ENCODE data around the gene FAM184A. TPM values are rescaled to one million over a fixed set of nuclear protein-coding genes. Genes with fewer than 3 reads are reported as not detected.
"Not testable (repeated sequence)": the region's sequence is repeated elsewhere in the genome, so short reads cannot be mapped to it uniquely, and the experiment has no call there.

The FAM184A gene
- total RNA-seq, 1 donor from 2014 or later: 15.4 TPM

- intact Hi-C loops (cut with DNase I): loop anchor here (10.0 kb wide), 1 partner anchor 130 kb away; no protein-coding TSS in a partner anchor
- ATAC-seq: no peak
- no peaks in the 10 kb centered on the region for H3K36me3 ChIP-seq
Measured at GRCh38 chr6:119105282-119105681, 26.8 kb upstream of the FAM184A start.

GRCh38 chr6:119102901-119103300 lies 24.4 kb upstream of the FAM184A start:
- intact Hi-C loops (cut with DNase I): loop anchor here (10.0 kb wide), 1 partner anchor 128 kb away; no protein-coding TSS in a partner anchor
- ATAC-seq: no peak

More at GRCh38 chr6:119105282-119105681, 26.8 kb upstream of the FAM184A start:
- Histone ChIP-seq H3K27ac (no peak overlapping the region), H3K9me3 (no peaks in the 10 kb centered on the region), H3K4me3 (no peak overlapping the region), H3K4me1 (no peaks in the 10 kb centered on the region), H3K27me3 (no peaks in the 10 kb centered on the region)
- TF ChIP-seq CTCF (IDR thresholded peaks at IDR 0.05): no peak
- no peak for DNase-seq

GRCh38 chr6:119100115-119100514 lies 21.7 kb upstream of the FAM184A start:
- Histone ChIP-seq H3K36me3 (no peaks in the 10 kb centered on the region), H3K9me3 (no peaks in the 10 kb centered on the region), H3K27me3 (no peaks in the 10 kb centered on the region), H3K4me3 (no peak overlapping the region), H3K4me1 (peaks cover 6% of the 10 kb centered on the region), H3K27ac (no peak overlapping the region)
- intact Hi-C loops (cut with DNase I): loop anchor here (10.0 kb wide), 1 partner anchor 125 kb away; no protein-coding TSS in a partner anchor
- DNase-seq: no peak
- TF ChIP-seq CTCF (IDR thresholded peaks at IDR 0.05): no peak
- no peak for ATAC-seq

More at GRCh38 chr6:119102901-119103300, 24.4 kb upstream of the FAM184A start:
- Histone ChIP-seq H3K9me3 (no peaks in the 10 kb centered on the region), H3K36me3 (no peaks in the 10 kb centered on the region), H3K27me3 (no peaks in the 10 kb centered on the region), H3K4me1 (no peaks in the 10 kb centered on the region), H3K4me3 (no peak overlapping the region), H3K27ac (no peak overlapping the region)
- no peak for DNase-seq
- no peak for TF ChIP-seq CTCF (IDR thresholded peaks at IDR 0.05)

GRCh38 chr6:119097815-119098361 lies 19.4 kb upstream of the FAM184A start:
- ATAC-seq; H3K27me3 ChIP-seq; H3K36me3 ChIP-seq; intact Hi-C loops (cut with DNase I); H3K9me3 ChIP-seq; DNase-seq; H3K4me3 ChIP-seq; H3K4me1 ChIP-seq: not testable (repeated sequence)
- H3K27ac ChIP-seq: peak overlapping the region; percentile 61

GRCh38 chr6:119096721-119097565 lies 18.5 kb upstream of the FAM184A start:
- Histone ChIP-seq H3K27me3 (no peaks in the 10 kb centered on the region), H3K4me3 (no peak overlapping the region), H3K27ac (peak overlapping the region; percentile 61), H3K9me3 (no peaks in the 10 kb centered on the region), H3K36me3 (no peaks in the 10 kb centered on the region), H3K4me1 (peaks cover 6% of the 10 kb centered on the region)
- intact Hi-C loops (cut with DNase I): no loop called here
- ATAC-seq (peak; percentile 63), DNase-seq (no peak)
- TF ChIP-seq CTCF (IDR thresholded peaks at IDR 0.05): no peak

GRCh38 chr6:119090256-119090655 lies 11.8 kb upstream of the FAM184A start:
- Histone ChIP-seq H3K4me1 (no peaks in the 10 kb centered on the region), H3K4me3 (no peak overlapping the region), H3K27me3 (no peaks in the 10 kb centered on the region), H3K36me3 (no peaks in the 10 kb centered on the region), H3K27ac (no peak overlapping the region), H3K9me3 (no peaks in the 10 kb centered on the region)
- intact Hi-C loops (cut with DNase I): no loop called here
- ATAC-seq: no peak
- DNase-seq: no peak
- TF ChIP-seq CTCF (IDR thresholded peaks at IDR 0.05): no peak
